CD4-positive, alpha-beta T cell treated with Interferon alpha-2 for 1 hour (primary cell): Measurements from ENCODE around the gene GABBR1.

Experiments used
- DNase-seq, 2 donors: peaks; one replicate each; pipeline ENCODE4 v3.0.0-alpha.2; 2020 to 2022

Gene GABBR1

GRCh38 chr6:29617782-29618554 is 15.0 kb downstream of the GABBR1 start:
- no peak for DNase-seq

GRCh38 chr6:29611426-29611825 is 21.6 kb downstream of the GABBR1 start:
- no peak for DNase-seq

GRCh38 chr6:29610540-29610939 is 22.4 kb downstream of the GABBR1 start:
- no peak for DNase-seq

- no peak for DNase-seq
Measured at GRCh38 chr6:29608131-29608530, 24.9 kb downstream of the GABBR1 start.

GRCh38 chr6:29603930-29604329 is 29.1 kb downstream of the GABBR1 start:
- DNase-seq: no peak

GRCh38 chr6:29603456-29603855 is 29.5 kb downstream of the GABBR1 start:
- no peak for DNase-seq

- DNase-seq: no peak
Measured at GRCh38 chr6:29602564-29603361, 30.2 kb downstream of the GABBR1 start.

- DNase-seq: no peak
Measured at GRCh38 chr6:29598172-29598747, 34.7 kb downstream of the GABBR1 start.

GRCh38 chr6:29597184-29597583 is 35.8 kb downstream of the GABBR1 start:
- no peak for DNase-seq

GRCh38 chr6:29596381-29596900 is 36.5 kb downstream of the GABBR1 start:
- DNase-seq: no peak

- no peak for DNase-seq
Measured at GRCh38 chr6:29593199-29593855, 39.7 kb downstream of the GABBR1 start.

GRCh38 chr6:29591677-29592076 is 41.3 kb downstream of the GABBR1 start:
- no peak for DNase-seq

GRCh38 chr6:29590218-29590808 is 42.7 kb downstream of the GABBR1 start:
- DNase-seq: no peak

GRCh38 chr6:29589423-29590048 is 43.4 kb downstream of the GABBR1 start:
- DNase-seq: peak; percentile 39 to 67

- DNase-seq: no peak
Measured at GRCh38 chr6:29584821-29585220, 48.2 kb downstream of the GABBR1 start, which contains the start of gene OR2H2. Gene OR2H2 (plus strand): TSS chr6:29585121. CDS start chr6:29587945, 2,824 bp downstream.

GRCh38 chr6:29577544-29577943 is 55.4 kb downstream of the GABBR1 start:
- no peak for DNase-seq

- no peak for DNase-seq
Measured at GRCh38 chr6:29576056-29576455, 56.9 kb downstream of the GABBR1 start.

GRCh38 chr6:29567991-29568390 is 65.0 kb downstream of the GABBR1 start:
- no peak for DNase-seq

- DNase-seq: no peak
Measured at GRCh38 chr6:29567541-29567940, 65.4 kb downstream of the GABBR1 start.

GRCh38 chr6:29566856-29567255 is 66.1 kb downstream of the GABBR1 start:
- no peak for DNase-seq

- DNase-seq: no peak
Measured at GRCh38 chr6:29564875-29565274, 68.1 kb downstream of the GABBR1 start.

GRCh38 chr6:29563435-29563965 is 69.5 kb downstream of the GABBR1 start:
- DNase-seq: no peak
